Stimulated activated naive CD4-positive, alpha-beta T cell (primary cell): ENCODE measurements around the gene TBC1D30.
"Not testable (repeated sequence)": the region's sequence is repeated elsewhere in the genome, so short reads cannot be mapped to it uniquely, and the experiment has no call there.

ENCODE experiments used
- DNase-seq, 6 experiments: peaks; one replicate each; lab custom pipeline; 2025; lab: John Stamatoyannopoulos, UW

TBC1D30 gene

DNA sequence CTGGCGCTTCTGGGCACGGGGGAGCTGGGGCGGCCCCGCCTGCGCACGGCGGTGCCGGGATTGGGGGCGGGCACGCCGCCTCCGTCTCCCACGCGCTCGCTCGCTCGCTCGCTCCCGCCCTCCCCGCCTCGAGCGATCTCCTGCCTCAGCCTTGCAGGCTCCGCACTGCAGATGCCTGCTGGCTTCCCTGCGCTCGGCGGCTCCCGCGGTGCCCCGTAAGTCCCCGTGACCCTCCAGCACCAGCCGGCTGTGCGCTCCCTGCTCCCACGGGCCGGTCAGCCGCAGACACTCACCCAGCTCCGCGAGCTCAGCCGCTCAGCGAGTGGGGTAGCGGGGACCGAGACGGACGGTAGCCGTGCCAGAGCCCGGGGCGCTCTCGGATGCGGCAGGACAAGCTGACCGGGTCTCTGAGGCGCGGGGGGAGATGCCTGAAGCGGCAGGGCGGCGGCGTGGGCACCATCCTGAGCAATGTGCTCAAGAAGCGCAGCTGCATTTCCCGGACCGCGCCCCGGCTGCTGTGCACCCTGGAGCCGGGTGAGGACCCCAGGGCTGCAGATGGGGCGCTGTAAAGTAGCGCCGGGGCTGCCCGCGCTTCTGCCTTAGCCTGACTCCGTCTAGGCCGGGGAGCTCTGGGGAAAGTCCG, at the start of gene TBC1D30:
TBC1D30 (plus strand) TSS at position 148 of the 643 bp plus-strand sequence; CDS start at position 381, 233 bp downstream.
- DNase-seq = no peak

- DNase-seq = not testable (repeated sequence)
These were observed 49.2 kb upstream of the TBC1D30 start for GRCh38 chr12:64775147-64775736.

- DNase-seq = no peak
These were observed 45.0 kb upstream of the TBC1D30 start for GRCh38 chr12:64779354-64779974.

GRCh38 chr12:64780132-64780530, 44.3 kb upstream of the TBC1D30 start:
- no peak for DNase-seq

DNA sequence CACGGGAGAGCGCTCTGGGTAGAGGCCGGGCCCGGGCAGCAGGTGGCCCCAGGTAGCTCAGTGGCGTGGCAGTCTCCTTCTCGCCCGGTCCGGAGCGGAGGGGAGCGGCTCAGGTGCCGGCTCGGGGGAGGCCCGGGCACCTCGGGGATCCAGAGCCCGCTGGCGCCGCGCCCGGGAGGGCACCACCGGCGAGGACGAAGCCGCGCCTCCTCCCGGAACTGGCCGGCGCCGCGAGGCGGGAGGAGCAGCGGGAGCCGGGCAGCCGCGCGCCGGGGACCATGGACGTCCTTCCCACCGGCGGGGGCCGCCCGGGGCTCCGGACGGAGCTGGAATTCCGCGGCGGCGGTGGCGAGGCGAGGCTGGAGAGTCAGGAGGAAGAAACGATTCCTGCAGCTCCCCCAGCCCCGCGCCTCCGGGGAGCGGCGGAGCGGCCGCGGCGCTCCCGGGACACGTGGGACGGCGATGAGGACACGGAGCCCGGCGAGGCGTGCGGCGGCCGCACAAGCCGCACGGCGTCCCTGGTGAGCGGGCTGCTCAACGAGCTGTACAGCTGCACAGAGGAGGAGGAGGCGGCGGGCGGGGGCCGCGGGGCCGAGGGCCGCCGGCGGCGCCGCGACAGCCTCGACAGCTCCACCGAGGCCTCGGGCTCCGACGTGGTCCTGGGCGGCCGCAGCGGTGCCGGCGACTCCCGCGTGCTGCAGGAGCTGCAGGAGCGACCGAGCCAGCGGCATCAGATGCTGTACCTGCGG, 43.7 kb upstream of the TBC1D30 start:
- DNase-seq = peak in 1 of 6 experiments; percentile 45

DNA sequence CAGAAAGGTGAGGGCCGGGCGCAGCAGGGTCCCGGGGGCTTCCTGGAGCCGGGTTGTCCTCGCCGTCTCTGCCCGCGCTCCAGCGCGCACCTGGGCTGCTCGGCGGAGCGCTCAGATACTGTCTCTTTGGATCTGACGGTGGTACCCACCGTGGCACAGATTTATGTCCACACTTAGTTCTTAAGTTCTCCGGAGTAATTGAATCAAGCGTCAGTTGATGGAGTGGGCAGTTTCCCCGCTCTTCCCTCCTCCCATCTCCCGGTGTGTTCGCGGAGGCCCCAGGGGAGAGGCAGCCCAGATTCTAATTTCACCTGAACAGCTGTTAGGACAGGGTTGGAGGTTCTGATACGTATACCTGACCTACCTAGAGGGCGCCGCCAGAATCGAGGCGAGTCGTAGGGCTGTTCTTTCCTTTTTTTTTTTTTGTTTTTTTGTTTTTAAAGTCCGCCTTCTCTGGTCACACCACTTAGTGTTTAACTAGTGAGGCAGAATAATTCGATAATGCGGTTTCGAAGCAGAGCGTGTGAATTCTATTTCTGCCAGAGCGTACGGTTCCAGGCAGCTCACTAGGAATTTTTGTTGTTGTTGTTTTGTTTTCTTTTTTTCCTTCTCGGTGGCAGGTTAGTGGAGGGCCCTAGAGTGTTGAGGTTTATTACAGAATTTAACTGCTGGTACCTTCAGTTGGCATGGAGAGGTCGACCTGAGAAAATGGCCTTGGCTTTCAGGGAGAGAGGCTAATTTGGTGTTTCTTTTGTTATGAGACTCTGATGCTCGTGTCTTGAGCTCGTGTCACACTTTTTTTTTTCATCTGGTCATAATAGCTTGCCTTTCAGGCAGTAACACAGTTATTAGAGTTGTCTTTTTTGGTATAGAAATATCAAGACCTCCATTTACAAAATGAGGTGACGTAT, 42.9 kb upstream of the TBC1D30 start:
- peak in 2 of 6 experiments; percentile 4 to 45 for DNase-seq

- no peak for DNase-seq
These were observed 42.1 kb upstream of the TBC1D30 start for GRCh38 chr12:64782191-64782876.

- DNase-seq = no peak
These were observed 38.6 kb upstream of the TBC1D30 start for GRCh38 chr12:64785838-64786237.

DNA sequence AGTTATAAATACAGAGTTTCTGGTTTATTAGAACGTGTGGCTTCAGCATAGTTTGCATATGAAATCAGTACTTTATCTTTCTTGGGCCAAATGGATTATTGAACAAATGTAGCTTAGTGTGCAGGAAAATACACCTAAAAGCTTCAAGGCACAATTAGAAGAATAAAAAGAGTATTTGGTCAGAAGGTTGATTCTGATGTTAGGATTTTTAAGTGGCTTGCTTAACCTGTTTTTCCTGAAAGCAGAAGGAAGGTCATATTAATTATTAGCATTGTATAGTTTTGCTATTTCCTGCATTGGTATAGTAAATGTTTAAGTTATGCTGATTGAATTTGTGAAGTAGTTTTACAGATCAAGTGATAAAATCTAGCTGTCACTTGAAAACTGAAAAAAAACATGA, 34.3 kb upstream of the TBC1D30 start:
- DNase-seq = no peak

DNA sequence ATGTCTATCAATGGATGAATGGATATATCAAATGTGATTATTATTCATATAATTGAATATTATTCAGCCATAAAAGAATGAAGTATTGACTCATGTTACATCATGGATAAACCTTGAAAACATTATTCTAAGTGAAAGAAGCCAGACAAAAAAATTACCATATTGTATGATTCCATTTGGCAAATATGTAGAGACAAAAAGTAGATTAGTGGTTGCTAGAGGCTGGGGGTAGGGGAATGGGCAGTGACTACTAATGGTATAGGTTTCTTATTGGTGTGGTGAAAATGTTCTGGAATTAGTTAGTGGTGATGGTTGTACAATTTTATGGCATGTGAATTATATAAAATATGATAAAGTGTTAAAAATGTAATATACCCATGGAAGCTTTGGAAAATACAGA, 33.4 kb upstream of the TBC1D30 start:
- no peak for DNase-seq

GRCh38 chr12:64792128-64792527, 32.3 kb upstream of the TBC1D30 start:
- DNase-seq = no peak

GRCh38 chr12:64793610-64794009, 30.8 kb upstream of the TBC1D30 start:
- DNase-seq = no peak

- no peak for DNase-seq
These were observed 30.1 kb upstream of the TBC1D30 start for GRCh38 chr12:64794305-64794704.

DNA sequence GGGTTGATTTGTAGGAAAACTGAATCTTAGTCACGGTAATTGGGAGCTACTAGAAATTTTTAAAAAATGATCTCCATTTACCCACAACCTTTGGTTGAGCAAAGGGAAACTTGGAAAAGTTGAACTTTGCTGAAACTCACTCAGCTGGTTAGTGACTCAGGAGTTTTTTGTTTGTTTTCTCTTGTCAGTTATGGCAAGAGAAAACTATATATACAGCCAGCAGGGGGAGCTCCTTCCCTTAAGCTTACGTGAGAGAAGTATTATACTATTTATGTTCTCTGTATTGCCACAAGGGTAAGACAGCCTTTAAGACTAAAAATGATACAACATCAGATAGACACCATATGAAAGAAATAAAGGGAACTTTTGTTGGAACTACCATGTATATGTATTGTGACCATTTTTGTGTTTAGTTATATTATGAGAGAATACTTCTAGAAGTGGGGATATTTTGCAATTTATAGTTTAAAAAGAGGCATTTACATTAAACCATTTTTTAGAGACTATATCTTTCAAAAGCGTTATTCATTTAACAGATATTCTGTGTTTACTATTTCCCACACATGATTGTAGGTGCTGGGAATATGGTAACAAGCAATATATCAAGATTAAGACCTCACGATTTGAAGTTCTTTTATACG, 28.1 kb upstream of the TBC1D30 start:
- DNase-seq = peak in 5 of 6 experiments; percentile 24 to 66 (median 41)

DNA sequence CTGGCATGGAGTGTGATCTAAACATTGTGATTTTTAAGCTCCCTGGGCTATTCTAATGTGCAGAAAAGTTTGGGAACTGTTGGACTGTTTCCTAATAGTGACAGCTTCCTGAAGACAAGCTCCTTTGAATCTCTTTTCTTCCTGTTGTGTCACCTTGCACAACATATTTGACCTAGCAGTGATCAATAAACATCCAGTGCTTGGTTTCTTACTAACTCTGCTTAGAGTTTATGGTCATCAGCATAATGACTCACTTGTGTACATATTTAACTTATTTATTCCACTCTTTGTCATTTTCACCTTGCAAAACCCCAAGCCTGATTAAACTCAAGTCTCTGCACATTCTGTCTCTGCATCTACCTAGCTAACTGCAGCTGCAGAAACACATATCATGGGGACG, 27.3 kb upstream of the TBC1D30 start:
- no peak for DNase-seq

- DNase-seq = no peak
These were observed 26.3 kb upstream of the TBC1D30 start for GRCh38 chr12:64798165-64798564.

DNA sequence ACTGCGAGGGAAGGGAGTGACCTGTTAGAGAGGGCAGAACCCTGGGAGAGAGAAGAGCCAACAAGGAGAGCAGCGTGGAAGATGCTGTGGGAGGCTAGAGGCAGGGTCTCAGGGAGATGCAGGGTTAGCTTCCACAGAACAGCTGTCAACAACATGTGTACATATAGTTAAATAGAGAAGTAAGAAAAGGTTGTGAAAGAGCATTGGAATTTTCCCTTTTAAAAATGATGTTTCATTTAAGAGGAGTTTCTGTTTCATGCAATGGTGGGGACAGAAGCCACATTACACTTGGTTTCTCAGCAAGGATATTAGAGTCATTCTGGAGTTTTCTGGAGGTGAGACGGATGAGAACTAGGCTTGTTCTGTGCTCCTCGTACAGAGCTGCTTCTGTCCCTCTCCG, 23.8 kb upstream of the TBC1D30 start:
- no peak for DNase-seq

GRCh38 chr12:64801381-64801780, 23.1 kb upstream of the TBC1D30 start:
- no peak for DNase-seq

DNA sequence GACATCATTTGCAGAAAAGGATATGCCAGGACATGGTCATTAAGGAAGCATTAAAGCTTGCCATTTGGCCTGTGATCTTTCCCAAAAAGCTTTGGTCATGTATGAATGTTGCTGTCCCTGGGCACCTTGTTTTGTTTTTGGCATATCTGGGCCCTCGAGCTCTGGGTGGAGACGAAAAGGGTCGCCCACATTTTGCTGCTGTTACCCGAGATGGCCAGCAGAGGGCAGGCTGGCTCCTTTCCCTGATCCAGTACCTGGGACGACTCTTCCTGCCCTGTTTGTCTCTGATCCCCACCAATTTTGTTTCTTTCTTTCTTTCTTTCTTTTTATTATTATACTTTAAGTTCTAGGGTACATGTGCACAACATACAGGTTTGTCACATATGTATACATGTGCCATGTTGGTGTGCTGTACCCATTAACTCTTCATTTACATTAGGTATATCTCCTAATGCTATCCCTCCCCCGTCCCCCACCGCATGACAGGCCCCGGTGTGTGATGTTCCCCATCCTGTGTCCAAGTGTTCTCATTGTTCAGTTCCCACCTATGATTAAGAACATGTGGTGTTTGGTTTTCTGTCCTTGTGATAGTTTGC, 22.2 kb upstream of the TBC1D30 start:
- peak in 5 of 6 experiments; percentile 5 to 42 (median 22) for DNase-seq

GRCh38 chr12:64806173-64806572, 18.3 kb upstream of the TBC1D30 start:
- no peak for DNase-seq
